ENCODE results near the gene CTRL. TPM values are rescaled to one million over a fixed set of nuclear protein-coding genes. Genes with fewer than 3 reads are reported as not detected.

CTRL gene
- polyA plus RNA-seq, 1 of the 3 experiments (the other 2 are of a cell fraction): 1.9 TPM

DNA sequence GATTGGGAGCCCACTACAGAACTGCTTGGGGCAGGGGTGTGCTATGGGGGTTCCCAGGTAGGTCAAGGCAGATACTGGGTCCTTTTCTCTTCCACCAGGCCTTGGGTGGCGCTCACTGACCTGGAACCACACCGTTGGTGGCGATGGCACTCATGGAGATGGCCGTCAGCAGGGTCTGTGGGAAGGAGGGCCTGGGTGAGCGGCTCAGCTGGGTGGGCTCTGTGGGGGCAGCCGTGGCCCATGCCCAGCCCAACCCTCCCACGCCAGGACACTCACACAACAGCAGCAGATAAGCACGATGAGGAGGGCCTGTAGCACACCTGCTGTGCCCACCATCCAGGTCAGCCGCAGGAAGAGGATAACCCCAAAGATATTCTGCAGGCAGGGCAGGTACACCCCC is 26.0 kb upstream of the CTRL start:
- no peak overlapping the region for H3K27ac ChIP-seq (ENCODE audit: low read depth in 2 of 2, low read length in 1 of 2)
- TF ChIP-seq NRF1 (IDR thresholded peaks at IDR 0.05; ENCODE audit: low read depth, low read length) (no peak), TEAD4 (IDR thresholded peaks at IDR 0.05; ENCODE audit: borderline replicate concordance, insufficient read depth) (no peak), TAF1 (IDR thresholded peaks at IDR 0.05; ENCODE audit: borderline replicate concordance, low read depth, low read length) (no peak), GATA2 (CRISPR knock-in tag; IDR thresholded peaks at IDR 0.05) (no peak), SMC3 (IDR thresholded peaks at IDR 0.05; ENCODE audit: low read depth, low read length) (no peak), POLR2AphosphoS5 (IDR thresholded peaks at IDR 0.05; ENCODE audit: low read depth, low read length) (no peak), RAD21 (IDR thresholded peaks at IDR 0.05; ENCODE audit: low read length) (no peak), GABPA (IDR thresholded peaks at IDR 0.05; ENCODE audit: low read depth) (no peak), FOXJ3 (CRISPR knock-in tag; IDR thresholded peaks at IDR 0.05) (no peak), TCF12 (IDR thresholded peaks at IDR 0.05) (no peak), YY1 (IDR thresholded peaks at IDR 0.05; ENCODE audit: low read depth) (no peak)
- TF ChIP-seq, protein P1, sequence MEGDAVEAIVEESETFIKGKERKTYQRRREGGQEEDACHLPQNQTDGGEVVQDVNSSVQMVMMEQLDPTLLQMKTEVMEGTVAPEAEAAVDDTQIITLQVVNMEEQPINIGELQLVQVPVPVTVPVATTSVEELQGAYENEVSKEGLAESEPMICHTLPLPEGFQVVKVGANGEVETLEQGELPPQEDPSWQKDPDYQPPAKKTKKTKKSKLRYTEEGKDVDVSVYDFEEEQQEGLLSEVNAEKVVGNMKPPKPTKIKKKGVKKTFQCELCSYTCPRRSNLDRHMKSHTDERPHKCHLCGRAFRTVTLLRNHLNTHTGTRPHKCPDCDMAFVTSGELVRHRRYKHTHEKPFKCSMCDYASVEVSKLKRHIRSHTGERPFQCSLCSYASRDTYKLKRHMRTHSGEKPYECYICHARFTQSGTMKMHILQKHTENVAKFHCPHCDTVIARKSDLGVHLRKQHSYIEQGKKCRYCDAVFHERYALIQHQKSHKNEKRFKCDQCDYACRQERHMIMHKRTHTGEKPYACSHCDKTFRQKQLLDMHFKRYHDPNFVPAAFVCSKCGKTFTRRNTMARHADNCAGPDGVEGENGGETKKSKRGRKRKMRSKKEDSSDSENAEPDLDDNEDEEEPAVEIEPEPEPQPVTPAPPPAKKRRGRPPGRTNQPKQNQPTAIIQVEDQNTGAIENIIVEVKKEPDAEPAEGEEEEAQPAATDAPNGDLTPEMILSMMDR (IDR thresholded peaks at IDR 0.05): no peak
- WGBS (ENCODE audit: low lambda C conversion rate): 94% methylated on average over 6 of the region's 9 CpGs
- peaks cover 36 to 59% of the 10 kb centered on the region in 2 experiments for H3K36me3 ChIP-seq (replicated peaks in 1 of 2; ENCODE audit: control insufficient read depth in 1 of 2, insufficient read depth in 2 of 2, low read length in 1 of 2)
- no peak for DNase-seq
- H3K9ac ChIP-seq: no peak overlapping the region
- no peak overlapping the region for H3K4me2 ChIP-seq
- H2AFZ ChIP-seq (ENCODE audit: low read depth): no peak overlapping the region
- peaks cover 7% of the 10 kb centered on the region for H3F3A ChIP-seq (replicated peaks; ENCODE audit: insufficient read depth)
- H3K4me3 ChIP-seq (ENCODE audit: low read depth in 2 of 2, low read length in 1 of 2): no peak overlapping the region
- CTCF ChIA-PET: interaction anchor here (1.1 kb wide), 1 partner anchor 14 kb away, joined by 5 read pairs; the partner anchor contains the start of gene LCAT
- peaks cover 0 to 13% of the 10 kb centered on the region in 2 experiments; a peak in 1 of 4 replicates for H3K4me1 ChIP-seq (ENCODE audit: control insufficient read depth in 1 of 2, insufficient read depth in 2 of 2, low read depth in 1 of 2, low read length in 1 of 2)
- no peaks in the 10 kb centered on the region for H3K9me2 ChIP-seq
- POLR2A ChIA-PET: no interaction called here
- peaks cover 15% of the 10 kb centered on the region; the same call in 1 of the 2 replicates for H4K20me1 ChIP-seq (ENCODE audit: insufficient read depth)
- H3K9me3 ChIP-seq: no peaks in the 10 kb centered on the region
- peaks cover 46% of the 10 kb centered on the region for H3K79me2 ChIP-seq (ENCODE audit: insufficient read depth)
- H3K27me3 ChIP-seq (ENCODE audit: insufficient read depth): no peaks in the 10 kb centered on the region

DNA sequence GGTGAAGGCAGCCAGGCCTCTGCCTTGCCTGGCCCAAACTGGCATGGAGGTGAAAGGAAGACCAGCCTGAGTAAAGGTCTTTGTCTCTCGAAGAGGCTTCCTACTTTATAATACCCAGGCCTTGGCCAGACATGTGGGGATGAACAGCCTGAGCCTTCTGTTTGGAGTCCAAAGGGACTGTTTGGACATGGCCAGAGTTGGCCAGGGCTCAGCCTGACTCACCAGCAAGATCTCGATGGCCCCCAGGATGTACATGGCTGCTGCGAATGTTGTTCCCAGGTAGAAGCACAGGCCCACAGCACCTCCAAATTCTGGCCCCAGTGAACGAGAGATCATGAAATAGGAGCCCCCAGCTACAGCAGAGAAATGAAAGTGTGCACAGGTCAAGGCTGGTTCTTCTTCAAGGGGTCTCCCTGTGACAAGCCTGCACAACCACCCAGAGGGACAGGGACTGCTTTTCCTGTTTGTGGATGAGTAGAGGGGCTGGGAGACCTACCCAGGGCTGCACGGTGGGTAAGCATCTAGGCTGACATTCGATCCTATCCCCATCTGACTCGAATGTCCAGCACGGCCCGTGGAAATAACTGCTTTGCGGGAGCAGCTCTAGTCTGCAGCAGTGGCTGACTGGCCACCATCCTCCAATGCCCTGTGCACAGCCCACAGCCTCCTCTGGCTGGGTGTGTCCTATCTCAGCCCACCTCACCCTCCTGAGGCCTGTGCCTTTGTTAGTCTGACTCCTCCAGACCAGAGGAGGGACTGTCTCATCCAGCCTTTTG is 22.9 kb upstream of the CTRL start:
- no peak for DNase-seq
- Histone ChIP-seq H3K79me2 (ENCODE audit: insufficient read depth) (peaks cover 32% of the 10 kb centered on the region; the same call in 1 of the 2 replicates), H3K4me2 (no peak overlapping the region), H3K4me3 (ENCODE audit: low read depth in 2 of 2, low read length in 1 of 2) (no peak overlapping the region), H3F3A (replicated peaks; ENCODE audit: insufficient read depth) (peaks cover 7% of the 10 kb centered on the region), H3K9me3 (no peaks in the 10 kb centered on the region), H2AFZ (ENCODE audit: low read depth) (no peak overlapping the region), H4K20me1 (ENCODE audit: insufficient read depth) (no peaks in the 10 kb centered on the region), H3K27ac (ENCODE audit: low read depth in 2 of 2, low read length in 1 of 2) (no peak overlapping the region), H3K36me3 (replicated peaks in 1 of 2; ENCODE audit: control insufficient read depth in 1 of 2, insufficient read depth in 2 of 2, low read length in 1 of 2) (peaks cover 23 to 65% of the 10 kb centered on the region in 2 experiments), H3K9ac (no peak overlapping the region), H3K4me1 (ENCODE audit: control insufficient read depth in 1 of 2, insufficient read depth in 2 of 2, low read depth in 1 of 2, low read length in 1 of 2) (peaks cover 0 to 8% of the 10 kb centered on the region in 2 experiments; a peak in 1 of 4 replicates), H3K27me3 (ENCODE audit: insufficient read depth) (no peaks in the 10 kb centered on the region), H3K9me2 (no peaks in the 10 kb centered on the region)
- ChIA-PET CTCF (interaction anchor here (0.6 to 1.6 kb wide), 3 partner anchors 12 to 86 kb away, joined by 3 to 5 read pairs (median 4); no protein-coding TSS in a partner anchor), POLR2A (interaction anchor here (1.0 kb wide), 1 partner anchor 15 kb away, joined by 3 read pairs; no protein-coding TSS in a partner anchor)
- TF ChIP-seq, protein P2, sequence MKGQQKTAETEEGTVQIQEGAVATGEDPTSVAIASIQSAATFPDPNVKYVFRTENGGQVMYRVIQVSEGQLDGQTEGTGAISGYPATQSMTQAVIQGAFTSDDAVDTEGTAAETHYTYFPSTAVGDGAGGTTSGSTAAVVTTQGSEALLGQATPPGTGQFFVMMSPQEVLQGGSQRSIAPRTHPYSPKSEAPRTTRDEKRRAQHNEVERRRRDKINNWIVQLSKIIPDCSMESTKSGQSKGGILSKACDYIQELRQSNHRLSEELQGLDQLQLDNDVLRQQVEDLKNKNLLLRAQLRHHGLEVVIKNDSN (IDR thresholded peaks at IDR 0.05; ENCODE audit: borderline replicate concordance, low read depth): no peak
- TF ChIP-seq RFX5 (IDR thresholded peaks at IDR 0.05; ENCODE audit: low read length) (no peak), TEAD4 (IDR thresholded peaks at IDR 0.05; ENCODE audit: borderline replicate concordance, insufficient read depth) (no peak)
- TF ChIP-seq, protein P3, sequence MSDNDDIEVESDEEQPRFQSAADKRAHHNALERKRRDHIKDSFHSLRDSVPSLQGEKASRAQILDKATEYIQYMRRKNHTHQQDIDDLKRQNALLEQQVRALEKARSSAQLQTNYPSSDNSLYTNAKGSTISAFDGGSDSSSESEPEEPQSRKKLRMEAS (IDR thresholded peaks at IDR 0.05; ENCODE audit: low read depth): no peak
- TF ChIP-seq, protein P1 (IDR thresholded peaks at IDR 0.05): no peak
- WGBS (ENCODE audit: low lambda C conversion rate): 96% methylated on average over 3 of the region's 10 CpGs

Data from SK-N-SH (cell line).